Measurements from ENCODE around the gene PPP1R37. TPM values are rescaled to one million over a fixed set of nuclear protein-coding genes. Genes with fewer than 3 reads are reported as not detected.

Gene PPP1R37
- total RNA-seq, 4 donors from 2014 or later = 22.1 to 44.1 (median 33.5) TPM

- no peaks in the 10 kb centered on the region for H3K27me3 ChIP-seq
- DNase-seq (ENCODE audit: low spot score in 2 of 2) = no peak
- H3K27ac ChIP-seq = no peak overlapping the region
- no peaks in the 10 kb centered on the region for H3K9me3 ChIP-seq
- H3K36me3 ChIP-seq = no peaks in the 10 kb centered on the region
- no peak overlapping the region for H3K4me3 ChIP-seq
- TF ChIP-seq POLR2A (IDR thresholded peaks at IDR 0.05) (no peak), CTCF (IDR thresholded peaks at IDR 0.05) (no peak), EP300 (IDR thresholded peaks at IDR 0.05) (no peak)
- peaks cover 0 to 24% (median 2%) of the 10 kb centered on the region in 4 donors for H3K4me1 ChIP-seq
- 84 to 89% methylated on average over 6 to 10 of the region's 10 CpGs for WGBS, 2 donors
Measured at GRCh38 chr19:45169602-45170001, 76.6 kb downstream of the PPP1R37 start.

- H3K4me1 ChIP-seq = peaks cover 0 to 18% (median 0%) of the 10 kb centered on the region in 4 donors
- no peaks in the 10 kb centered on the region for H3K27me3 ChIP-seq
- no peak for DNase-seq (ENCODE audit: low spot score in 2 of 2)
- no peak overlapping the region for H3K27ac ChIP-seq
- H3K9me3 ChIP-seq = no peaks in the 10 kb centered on the region
- H3K36me3 ChIP-seq = no peaks in the 10 kb centered on the region
- 77 to 79% methylated on average over 20 to 21 of the region's 21 CpGs for WGBS, 2 donors
- no peak overlapping the region for H3K4me3 ChIP-seq
- no peak for TF ChIP-seq POLR2A (IDR thresholded peaks at IDR 0.05)
- no peak for TF ChIP-seq CTCF (IDR thresholded peaks at IDR 0.05)
- no peak for TF ChIP-seq EP300 (IDR thresholded peaks at IDR 0.05)
Measured at GRCh38 chr19:45170146-45171106, 77.4 kb downstream of the PPP1R37 start.

- Histone ChIP-seq H3K4me1 (peaks cover 0 to 18% (median 0%) of the 10 kb centered on the region in 4 donors), H3K27ac (no peak overlapping the region)
- 59% methylated on average over 7 of the region's 7 CpGs for WGBS, 2 donors
Measured at GRCh38 chr19:45171211-45171623, 78.2 kb downstream of the PPP1R37 start.

GRCh38 chr19:45172173-45172572 lies 79.2 kb downstream of the PPP1R37 start:
- no peak overlapping the region for H3K27ac ChIP-seq
- no peak for DNase-seq (ENCODE audit: low spot score in 2 of 2)
- no peak for TF ChIP-seq POLR2A (IDR thresholded peaks at IDR 0.05)
- no peak for TF ChIP-seq EP300 (IDR thresholded peaks at IDR 0.05)
- TF ChIP-seq CTCF (IDR thresholded peaks at IDR 0.05) = no peak

More at GRCh38 chr19:45171211-45171623, 78.2 kb downstream of the PPP1R37 start:
- no peak for DNase-seq (ENCODE audit: low spot score in 2 of 2)
- TF ChIP-seq POLR2A (IDR thresholded peaks at IDR 0.05) = no peak
- no peak for TF ChIP-seq CTCF (IDR thresholded peaks at IDR 0.05)
- peak in 1 of 2 donors; percentile 32 for TF ChIP-seq EP300 (IDR thresholded peaks at IDR 0.05)
- no peak overlapping the region for H3K4me3 ChIP-seq
- no peaks in the 10 kb centered on the region for H3K27me3 ChIP-seq
- no peaks in the 10 kb centered on the region for H3K36me3 ChIP-seq
- no peaks in the 10 kb centered on the region for H3K9me3 ChIP-seq

GRCh38 chr19:45172611-45173208 lies 79.7 kb downstream of the PPP1R37 start:
- H3K27ac ChIP-seq = no peak overlapping the region

More at GRCh38 chr19:45172173-45172572, 79.2 kb downstream of the PPP1R37 start:
- Histone ChIP-seq H3K4me1 (peaks cover 0 to 23% (median 1%) of the 10 kb centered on the region in 4 donors), H3K9me3 (no peaks in the 10 kb centered on the region), H3K4me3 (no peak overlapping the region), H3K36me3 (no peaks in the 10 kb centered on the region), H3K27me3 (no peaks in the 10 kb centered on the region)
- 61 to 73% methylated on average over 4 of the region's 4 CpGs for WGBS, 2 donors

More at GRCh38 chr19:45172611-45173208, 79.7 kb downstream of the PPP1R37 start:
- no peak for DNase-seq (ENCODE audit: low spot score in 2 of 2)
- H3K9me3 ChIP-seq = no peaks in the 10 kb centered on the region
- H3K4me1 ChIP-seq = peaks cover 0 to 28% (median 4%) of the 10 kb centered on the region in 4 donors
- no peaks in the 10 kb centered on the region for H3K36me3 ChIP-seq
- no peaks in the 10 kb centered on the region for H3K27me3 ChIP-seq
- no peak overlapping the region for H3K4me3 ChIP-seq
- 81 to 88% methylated on average over 15 to 18 of the region's 18 CpGs for WGBS, 2 donors
- TF ChIP-seq CTCF (IDR thresholded peaks at IDR 0.05) (no peak), EP300 (IDR thresholded peaks at IDR 0.05) (no peak), POLR2A (IDR thresholded peaks at IDR 0.05) (no peak)

All from tibial nerve (tissue), 4 donors.